Measurements from ENCODE around the gene KRTAP23-1. TPM values are rescaled to one million over a fixed set of nuclear protein-coding genes. Genes with fewer than 3 reads are reported as not detected.

Gene KRTAP23-1
- total and polyA plus RNA-seq, 7 donors = not detected

GRCh38 chr21:30372139-30372770, 23.8 kb upstream of the KRTAP23-1 start, which contains the start of gene KRTAP13-2:
Gene KRTAP13-2 (minus strand): TSS chr21:30372271. CDS start chr21:30372213, 58 bp downstream.
- Histone ChIP-seq H3K36me3 (no peaks in the 10 kb centered on the region), H3K4me1 (no peaks in the 10 kb centered on the region), H3K4me3 (no peak within 1 kb of the TSS), H3K9me3 (no peaks in the 10 kb centered on the region), H3K27ac (no peak within 1 kb of the TSS), H3K27me3 (no peaks in the 10 kb centered on the region)
- DNase-seq = no peak
- TF ChIP-seq EP300 (IDR thresholded peaks at IDR 0.05) = no peak
- intact Hi-C loops (cut with DNase I) = no loop called here
- 54 to 79% methylated on average over 5 of the region's 5 CpGs for WGBS, 2 donors

- Histone ChIP-seq H3K4me1 (no peaks in the 10 kb centered on the region), H3K9me3 (no peaks in the 10 kb centered on the region), H3K4me3 (no peak overlapping the region), H3K27ac (no peak overlapping the region), H3K27me3 (no peaks in the 10 kb centered on the region), H3K36me3 (no peaks in the 10 kb centered on the region)
- intact Hi-C loops (cut with DNase I) = no loop called here
- TF ChIP-seq POLR2A (IDR thresholded peaks at IDR 0.05) = no peak
- TF ChIP-seq CTCF (IDR thresholded peaks at IDR 0.05) = no peak
- no peak for TF ChIP-seq EP300 (IDR thresholded peaks at IDR 0.05)
- TF ChIP-seq POLR2AphosphoS5 (IDR thresholded peaks at IDR 0.05) = no peak
- DNase-seq = no peak
- WGBS, 2 donors = 32 to 59% methylated on average over 3 of the region's 3 CpGs
These were observed 7.5 kb upstream of the KRTAP23-1 start for GRCh38 chr21:30355906-30356305.

- H3K4me1 ChIP-seq = no peaks in the 10 kb centered on the region
- no peaks in the 10 kb centered on the region for H3K27me3 ChIP-seq
- 59 to 76% methylated on average over 1 of the region's 1 CpG for WGBS, 2 donors
- H3K4me3 ChIP-seq = no peak overlapping the region
- no peaks in the 10 kb centered on the region for H3K9me3 ChIP-seq
- TF ChIP-seq POLR2AphosphoS5 (IDR thresholded peaks at IDR 0.05) = no peak
- no peak for TF ChIP-seq CTCF (IDR thresholded peaks at IDR 0.05)
- no peak for TF ChIP-seq POLR2A (IDR thresholded peaks at IDR 0.05)
- TF ChIP-seq EP300 (IDR thresholded peaks at IDR 0.05) = no peak
- intact Hi-C loops (cut with DNase I) = no loop called here
- H3K36me3 ChIP-seq = no peaks in the 10 kb centered on the region
- DNase-seq = no peak
- no peak overlapping the region for H3K27ac ChIP-seq
These were observed 6.1 kb upstream of the KRTAP23-1 start for GRCh38 chr21:30354308-30355005.

- Histone ChIP-seq H3K9me3 (no peaks in the 10 kb centered on the region), H3K36me3 (no peaks in the 10 kb centered on the region), H3K4me3 (no peak overlapping the region), H3K27me3 (no peaks in the 10 kb centered on the region), H3K27ac (no peak overlapping the region), H3K4me1 (no peaks in the 10 kb centered on the region)
- no peak for TF ChIP-seq CTCF (IDR thresholded peaks at IDR 0.05)
- no peak for TF ChIP-seq POLR2AphosphoS5 (IDR thresholded peaks at IDR 0.05)
- no peak for TF ChIP-seq POLR2A (IDR thresholded peaks at IDR 0.05)
- TF ChIP-seq EP300 (IDR thresholded peaks at IDR 0.05) = no peak
- no peak for DNase-seq
- intact Hi-C loops (cut with DNase I) = no loop called here
- WGBS, 2 donors = 95 to 98% methylated on average over 1 of the region's 1 CpG
These were observed 3.1 kb upstream of the KRTAP23-1 start for GRCh38 chr21:30351534-30351933.

- Histone ChIP-seq H3K27me3 (no peaks in the 10 kb centered on the region), H3K4me1 (no peaks in the 10 kb centered on the region), H3K4me3 (no peak overlapping the region), H3K27ac (no peak overlapping the region), H3K9me3 (no peaks in the 10 kb centered on the region), H3K36me3 (no peaks in the 10 kb centered on the region)
- intact Hi-C loops (cut with DNase I) = no loop called here
- DNase-seq = no peak
- no peak for TF ChIP-seq POLR2A (IDR thresholded peaks at IDR 0.05)
- 27 to 45% methylated on average over 3 of the region's 3 CpGs for WGBS, 2 donors
These were observed 1.2 kb upstream of the KRTAP23-1 start for GRCh38 chr21:30349572-30349971.

Measured in sigmoid colon (tissue), 7 donors.